CD8-positive, alpha-beta memory T cell (primary cell): Measurements from ENCODE around the gene PPP1R1B. TPM values are rescaled to one million over a fixed set of nuclear protein-coding genes. Genes with fewer than 3 reads are reported as not detected.

Experiments
- CTCF ChIA-PET: fragments of 350-600 bp; sonication (Branson Sonifier 250); formaldehyde crosslinking; loops from one replicate; lab custom pipeline; 2021; ENCODE audit warnings: antibody characterized with exemption; lab: Charles Lee
- POLR2A ChIA-PET: fragments of 350-600 bp; sonication (Branson Sonifier 250); formaldehyde crosslinking; loops from one replicate; lab custom pipeline; 2021; ENCODE audit warnings: antibody characterized with exemption; lab: Charles Lee
- DNase-seq, 5 donors: peaks; one replicate each; pipeline versions ENCODE4 v3.0.0 to v3.0.0-alpha.2; 2020 to 2022; ENCODE audit warnings: mixed read lengths in 1 of 5
- H3K27ac ChIP-seq: one replicate; pipeline ENCODE4 v1.7.0; 2013; ENCODE audit warnings: low read depth, mild to moderate bottlenecking, low read length, moderate library complexity
- H3K27me3 ChIP-seq: 2 replicates; pipeline ENCODE4 v1.7.0; 2013; ENCODE audit warnings: low read length, mild to moderate bottlenecking; ENCODE audit not compliant: insufficient read depth, poor library complexity, severe bottlenecking
- H3K36me3 ChIP-seq: 2 replicates; pipeline ENCODE4 v1.7.0; 2013; ENCODE audit warnings: mild to moderate bottlenecking, low read length, moderate library complexity; ENCODE audit not compliant: insufficient read depth
- H3K4me1 ChIP-seq: 2 replicates; pipeline ENCODE4 v1.7.0; 2013; ENCODE audit warnings: mild to moderate bottlenecking, low read length, moderate library complexity; ENCODE audit not compliant: insufficient read depth
- H3K4me3 ChIP-seq: 2 replicates; pipeline ENCODE4 v1.7.0; 2013; ENCODE audit warnings: mild to moderate bottlenecking, low read length
- H3K9me3 ChIP-seq: 2 replicates; pipeline ENCODE4 v1.7.0; 2013; ENCODE audit warnings: mild to moderate bottlenecking, low read length
- H3K27ac Mint-ChIP-seq, 8 donors: one replicate each; pipeline ENCODE4 v1.8.0; 2020 to 2021; ENCODE audit warnings: mixed read lengths in 8 of 8, mild to moderate bottlenecking in 6 of 8, inconsistent platforms in 3 of 8, moderate library complexity in 3 of 8
- H3K27me3 Mint-ChIP-seq, 2 donors: one replicate each; pipeline ENCODE4 v1.8.0; 2020 to 2021; ENCODE audit warnings: mixed read lengths in 2 of 2, mild to moderate bottlenecking in 1 of 2, moderate library complexity in 1 of 2
- H3K36me3 Mint-ChIP-seq, 3 donors: one replicate each; pipeline ENCODE4 v1.8.0; 2020 to 2021; ENCODE audit warnings: mixed read lengths in 3 of 3, inconsistent platforms in 1 of 3, mild to moderate bottlenecking in 1 of 3
- H3K4me1 Mint-ChIP-seq, 3 donors: one replicate each; pipeline ENCODE4 v1.8.0; 2020 to 2021; ENCODE audit warnings: mixed read lengths in 3 of 3, inconsistent platforms in 1 of 3, mild to moderate bottlenecking in 1 of 3
- H3K4me3 Mint-ChIP-seq, 7 donors: one replicate each; pipeline ENCODE4 v1.8.0; 2020 to 2021; ENCODE audit warnings: mixed read lengths in 7 of 7, mild to moderate bottlenecking in 6 of 7, moderate library complexity in 4 of 7, inconsistent platforms in 2 of 7
- H3K9me3 Mint-ChIP-seq, 5 donors: one replicate each; pipeline ENCODE4 v1.8.0; 2020 to 2022; ENCODE audit warnings: mixed read lengths in 5 of 5, mild to moderate bottlenecking in 3 of 5, moderate library complexity in 2 of 5, inconsistent platforms in 1 of 5
- polyA plus RNA-seq: library from polyadenylated mRNA; unstranded; fragments of 300-500 nt; fragmentation: Illumina TruSeq; gene quantifications from one replicate; pipeline ENCODE4 v1.2.3, GENCODE V29; 2021
- total RNA-seq, 2 experiments: library from RNA; stranded (reverse); gene quantifications; one replicate each; pipeline ENCODE4 v1.2.3, GENCODE V29; 2021

The PPP1R1B gene
- total and polyA plus RNA-seq, 3 experiments from 2014 or later: not detected

- no peak overlapping the region for H3K4me3 ChIP-seq
- H3K36me3 ChIP-seq: peaks cover 1% of the 10 kb centered on the region
- no peak for DNase-seq
- H3K4me3 Mint-ChIP-seq: peak overlapping the region in 6 of 7 donors; percentile 12 to 57 (median 40)
- peaks cover 0 to 13% (median 0%) of the 10 kb centered on the region in 3 donors for H3K36me3 Mint-ChIP-seq
- H3K27ac ChIP-seq: peak overlapping the region; percentile 24
- H3K4me1 ChIP-seq: peaks cover 6% of the 10 kb centered on the region
- no peaks in the 10 kb centered on the region for H3K27me3 ChIP-seq
- H3K9me3 ChIP-seq: no peaks in the 10 kb centered on the region
- H3K27ac Mint-ChIP-seq: peak overlapping the region in 1 of 8 donors; percentile 72
- no peaks in the 10 kb centered on the region for H3K9me3 Mint-ChIP-seq
- ChIA-PET POLR2A (interaction anchor here (0.7 to 2.3 kb wide), 2 partner anchors 21 to 85 kb away, joined by 3 to 6 read pairs; partner anchors contain the start of gene PGAP3), CTCF (interaction anchor here (1.2 to 9.1 kb wide), 7 partner anchors 12 to 314 kb away, joined by 3 to 60 read pairs (median 4); partner anchors contain the start of gene PSMD3)
- H3K27me3 Mint-ChIP-seq: peaks cover 3 to 25% of the 10 kb centered on the region in 2 donors
- H3K4me1 Mint-ChIP-seq: peaks cover 4 to 17% (median 6%) of the 10 kb centered on the region in 3 donors
Measured at GRCh38 chr17:39666601-39667261, 40.0 kb downstream of the PPP1R1B start.

- Mint-ChIP-seq H3K9me3 (no peaks in the 10 kb centered on the region), H3K4me1 (peaks cover 6 to 21% (median 6%) of the 10 kb centered on the region in 3 donors), H3K36me3 (peaks cover 0 to 8% (median 0%) of the 10 kb centered on the region in 3 donors), H3K27me3 (peaks cover 3 to 25% of the 10 kb centered on the region in 2 donors), H3K4me3 (peak overlapping the region; percentile 12 to 81 (median 64)), H3K27ac (no peak overlapping the region)
- ChIA-PET CTCF (interaction anchor here (1.2 to 9.1 kb wide), 9 partner anchors 11 to 313 kb away, joined by 3 to 60 read pairs (median 4); partner anchors contain the start of genes MIEN1 and PSMD3), POLR2A (interaction anchor here (0.7 to 2.3 kb wide), 2 partner anchors 20 to 85 kb away, joined by 3 to 6 read pairs; partner anchors contain the start of gene PGAP3)
- H3K27me3 ChIP-seq: no peaks in the 10 kb centered on the region
- peak overlapping the region; percentile 24 for H3K27ac ChIP-seq
- H3K4me1 ChIP-seq: peaks cover 6% of the 10 kb centered on the region
- H3K36me3 ChIP-seq: no peaks in the 10 kb centered on the region
- no peak overlapping the region for H3K4me3 ChIP-seq
- H3K9me3 ChIP-seq: no peaks in the 10 kb centered on the region
- no peak for DNase-seq
Measured at GRCh38 chr17:39667262-39667944, 40.7 kb downstream of the PPP1R1B start.

- ChIA-PET CTCF (interaction anchor here (0.8 to 9.1 kb wide), 14 partner anchors 10 to 312 kb away, joined by 3 to 60 read pairs (median 6); partner anchors contain the start of genes MIEN1, PGAP3 and PSMD3), POLR2A (interaction anchor here (1.0 to 2.3 kb wide), 2 partner anchors 19 to 62 kb away, joined by 3 to 6 read pairs; partner anchors contain the start of genes MIEN1 and PGAP3)
- no peaks in the 10 kb centered on the region for H3K9me3 Mint-ChIP-seq
- H3K36me3 Mint-ChIP-seq: peaks cover 0 to 2% (median 0%) of the 10 kb centered on the region in 3 donors
- peaks cover 3 to 25% of the 10 kb centered on the region in 2 donors for H3K27me3 Mint-ChIP-seq
- H3K4me3 ChIP-seq: peak within 1 kb of the TSS; percentile 37
- H3K27me3 ChIP-seq: no peaks in the 10 kb centered on the region
- H3K9me3 ChIP-seq: no peaks in the 10 kb centered on the region
- H3K4me1 Mint-ChIP-seq: peaks cover 6 to 21% (median 6%) of the 10 kb centered on the region in 3 donors
- peaks cover 6% of the 10 kb centered on the region for H3K4me1 ChIP-seq
- peak; percentile 49 to 76 (median 52) for DNase-seq
- no peaks in the 10 kb centered on the region for H3K36me3 ChIP-seq
- peak within 1 kb of the TSS; percentile 7 to 88 (median 67) for H3K4me3 Mint-ChIP-seq
- H3K27ac ChIP-seq: peak within 1 kb of the TSS; percentile 24
- peak within 1 kb of the TSS in 3 of 8 donors; percentile 46 to 88 (median 62) for H3K27ac Mint-ChIP-seq
Measured at GRCh38 chr17:39667945-39668924, 41.5 kb downstream of the PPP1R1B start, which contains the start of gene PNMT. TSS of gene PNMT (plus strand) at chr17:39668453. CDS start at chr17:39668476, 23 bp downstream.

GRCh38 chr17:39669897-39670735, 43.4 kb downstream of the PPP1R1B start:
- H3K9me3 Mint-ChIP-seq: no peaks in the 10 kb centered on the region
- H3K9me3 ChIP-seq: no peaks in the 10 kb centered on the region
- no peak overlapping the region for H3K27ac ChIP-seq
- no peak for DNase-seq
- H3K4me1 Mint-ChIP-seq: peaks cover 6 to 21% (median 7%) of the 10 kb centered on the region in 3 donors
- POLR2A ChIA-PET: no interaction called here
- no peak overlapping the region for H3K4me3 Mint-ChIP-seq
- H3K4me3 ChIP-seq: no peak overlapping the region
- peaks cover 3 to 25% of the 10 kb centered on the region in 2 donors for H3K27me3 Mint-ChIP-seq
- H3K27me3 ChIP-seq: no peaks in the 10 kb centered on the region
- no peaks in the 10 kb centered on the region for H3K36me3 Mint-ChIP-seq
- peaks cover 9% of the 10 kb centered on the region for H3K4me1 ChIP-seq
- H3K27ac Mint-ChIP-seq: no peak overlapping the region
- no peaks in the 10 kb centered on the region for H3K36me3 ChIP-seq
- CTCF ChIA-PET: interaction anchor here (1.8 to 9.1 kb wide), 5 partner anchors 8 to 48 kb away, joined by 5 to 60 read pairs (median 21); partner anchors contain the start of gene PGAP3

- no peaks in the 10 kb centered on the region for H3K27me3 ChIP-seq
- CTCF ChIA-PET: interaction anchor here (1.8 to 9.1 kb wide), 4 partner anchors 10 to 49 kb away, joined by 5 to 60 read pairs (median 30); partner anchors contain the start of gene PGAP3
Measured at GRCh38 chr17:39670746-39671145, 44.0 kb downstream of the PPP1R1B start.

GRCh38 chr17:39671651-39672521, 45.1 kb downstream of the PPP1R1B start:
- H3K9me3 ChIP-seq: no peaks in the 10 kb centered on the region
- Mint-ChIP-seq H3K4me1 (peaks cover 24 to 38% (median 24%) of the 10 kb centered on the region in 3 donors), H3K9me3 (no peaks in the 10 kb centered on the region), H3K4me3 (peak overlapping the region in 1 of 7 donors; percentile 72), H3K36me3 (no peaks in the 10 kb centered on the region), H3K27ac (peak overlapping the region in 2 of 8 donors; percentile 12 to 23), H3K27me3 (peaks cover 3 to 17% of the 10 kb centered on the region in 2 donors)
- H3K27ac ChIP-seq: no peak overlapping the region
- no peak overlapping the region for H3K4me3 ChIP-seq
- POLR2A ChIA-PET: no interaction called here
- no peaks in the 10 kb centered on the region for H3K27me3 ChIP-seq
- no peaks in the 10 kb centered on the region for H3K36me3 ChIP-seq
- peak in 1 of 5 donors; percentile 38 for DNase-seq
- CTCF ChIA-PET: interaction anchor here (1.3 to 9.1 kb wide), 6 partner anchors 9 to 59 kb away, joined by 4 to 60 read pairs (median 6); partner anchors contain the start of gene PGAP3
- peaks cover 27% of the 10 kb centered on the region for H3K4me1 ChIP-seq

More at GRCh38 chr17:39670746-39671145, 44.0 kb downstream of the PPP1R1B start:
- Histone ChIP-seq H3K36me3 (no peaks in the 10 kb centered on the region), H3K9me3 (no peaks in the 10 kb centered on the region), H3K27ac (no peak overlapping the region), H3K4me1 (peaks cover 15% of the 10 kb centered on the region), H3K4me3 (no peak overlapping the region)
- H3K27me3 Mint-ChIP-seq: peaks cover 3 to 22% of the 10 kb centered on the region in 2 donors
- peaks cover 12 to 28% (median 13%) of the 10 kb centered on the region in 3 donors for H3K4me1 Mint-ChIP-seq
- DNase-seq: no peak
- H3K9me3 Mint-ChIP-seq: no peaks in the 10 kb centered on the region
- no peak overlapping the region for H3K4me3 Mint-ChIP-seq
- no peak overlapping the region for H3K27ac Mint-ChIP-seq
- no peaks in the 10 kb centered on the region for H3K36me3 Mint-ChIP-seq
- POLR2A ChIA-PET: no interaction called here
